ENCODE data around the gene PHETA1.

GRCh38 chr12:111413442-111414086 is 44.7 kb upstream of the PHETA1 start:
- TF ChIP-seq, protein P1, sequence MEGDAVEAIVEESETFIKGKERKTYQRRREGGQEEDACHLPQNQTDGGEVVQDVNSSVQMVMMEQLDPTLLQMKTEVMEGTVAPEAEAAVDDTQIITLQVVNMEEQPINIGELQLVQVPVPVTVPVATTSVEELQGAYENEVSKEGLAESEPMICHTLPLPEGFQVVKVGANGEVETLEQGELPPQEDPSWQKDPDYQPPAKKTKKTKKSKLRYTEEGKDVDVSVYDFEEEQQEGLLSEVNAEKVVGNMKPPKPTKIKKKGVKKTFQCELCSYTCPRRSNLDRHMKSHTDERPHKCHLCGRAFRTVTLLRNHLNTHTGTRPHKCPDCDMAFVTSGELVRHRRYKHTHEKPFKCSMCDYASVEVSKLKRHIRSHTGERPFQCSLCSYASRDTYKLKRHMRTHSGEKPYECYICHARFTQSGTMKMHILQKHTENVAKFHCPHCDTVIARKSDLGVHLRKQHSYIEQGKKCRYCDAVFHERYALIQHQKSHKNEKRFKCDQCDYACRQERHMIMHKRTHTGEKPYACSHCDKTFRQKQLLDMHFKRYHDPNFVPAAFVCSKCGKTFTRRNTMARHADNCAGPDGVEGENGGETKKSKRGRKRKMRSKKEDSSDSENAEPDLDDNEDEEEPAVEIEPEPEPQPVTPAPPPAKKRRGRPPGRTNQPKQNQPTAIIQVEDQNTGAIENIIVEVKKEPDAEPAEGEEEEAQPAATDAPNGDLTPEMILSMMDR (IDR thresholded peaks at IDR 0.05; ENCODE audit: low read depth, low read length): no peak
- TF ChIP-seq EZH2phosphoT487 (IDR thresholded peaks at IDR 0.05; ENCODE audit: low read depth): no peak
